Hematopoietic multipotent progenitor cell (in vitro differentiated cells): ENCODE measurements around the gene CES2. TPM values are rescaled to one million over a fixed set of nuclear protein-coding genes. Genes with fewer than 3 reads are reported as not detected.

ENCODE experiments used
- DNase-seq, 3 donors: peaks; one replicate each; pipeline ENCODE4 v3.0.0-alpha.2; 2011 to 2015; ENCODE audit warnings: low read depth in 2 of 3, low spot score in 2 of 3
- total RNA-seq: library from RNA; depleted of rRNA; stranded (reverse); fragments of >200 nt; gene quantifications from one replicate; pipeline ENCODE4 v1.2.3, GENCODE V29; 2012

CES2 gene
- total RNA-seq, 1 donor, result 48.2 TPM

GRCh38 chr16:66902648-66903543 lies 32.4 kb upstream of the CES2 start:
- no peak for DNase-seq

DNA sequence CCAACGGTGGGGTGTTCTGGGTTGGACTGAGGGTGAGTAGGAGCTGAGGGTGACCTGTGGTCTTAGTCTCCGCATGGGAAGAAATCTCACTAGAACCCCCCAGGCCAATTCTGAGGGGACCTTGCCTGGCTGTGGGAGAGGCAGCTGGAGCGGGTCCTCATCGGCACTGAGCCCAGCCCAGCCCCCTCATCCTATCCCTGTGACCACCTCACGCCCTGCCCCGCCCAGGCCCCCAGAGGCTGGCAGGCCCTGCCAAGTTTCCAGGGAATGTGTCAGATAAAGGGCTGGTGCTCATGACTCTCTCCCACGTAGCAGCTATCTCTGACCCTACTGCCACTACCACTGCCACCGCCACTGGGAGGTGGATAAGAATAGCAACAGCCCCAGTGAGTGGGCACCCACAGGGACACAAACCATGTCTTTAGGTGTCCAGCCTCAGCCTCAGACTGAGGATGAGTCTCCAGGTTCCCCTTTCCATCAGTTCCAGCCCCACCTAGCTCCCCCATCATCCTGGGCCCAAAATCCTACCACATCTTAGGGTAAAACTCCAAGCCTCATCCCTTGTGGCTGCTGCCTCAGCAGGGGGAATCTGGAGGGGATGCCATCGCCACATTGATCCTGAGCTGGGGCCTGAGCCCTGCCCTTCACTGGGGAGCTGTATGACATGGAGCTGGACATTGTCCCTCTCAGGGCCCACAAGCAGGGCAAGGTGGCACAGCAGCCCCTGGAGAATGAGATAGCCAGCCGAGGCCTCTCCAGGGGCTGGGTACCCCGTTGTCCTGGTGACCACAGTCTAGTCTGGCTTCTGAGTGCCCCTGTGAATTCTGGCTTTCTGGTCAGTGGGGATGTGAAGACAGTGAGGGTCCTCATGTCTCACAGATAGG lies 31.5 kb upstream of the CES2 start:
- no peak for DNase-seq

DNA sequence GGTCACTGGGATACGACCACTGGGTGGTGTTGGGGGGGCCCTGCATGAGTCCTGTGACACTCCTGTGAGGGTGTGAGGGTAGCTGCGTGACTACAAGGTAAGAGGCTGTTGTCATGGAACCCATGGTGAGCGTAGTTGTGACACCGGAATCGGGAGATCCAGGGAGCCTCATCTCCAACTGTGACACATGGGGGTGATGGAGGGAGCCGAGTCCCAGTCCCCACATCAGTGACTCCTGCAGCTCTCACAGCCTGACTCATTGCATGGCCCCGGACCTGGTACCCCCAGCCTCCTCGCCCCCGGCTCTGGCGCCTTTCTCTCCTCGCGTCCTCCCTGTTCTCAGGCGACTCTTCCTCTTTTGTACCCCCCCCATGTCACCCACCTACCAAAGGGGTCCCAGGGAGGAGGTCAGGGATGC lies 30.9 kb upstream of the CES2 start:
- no peak for DNase-seq

DNA sequence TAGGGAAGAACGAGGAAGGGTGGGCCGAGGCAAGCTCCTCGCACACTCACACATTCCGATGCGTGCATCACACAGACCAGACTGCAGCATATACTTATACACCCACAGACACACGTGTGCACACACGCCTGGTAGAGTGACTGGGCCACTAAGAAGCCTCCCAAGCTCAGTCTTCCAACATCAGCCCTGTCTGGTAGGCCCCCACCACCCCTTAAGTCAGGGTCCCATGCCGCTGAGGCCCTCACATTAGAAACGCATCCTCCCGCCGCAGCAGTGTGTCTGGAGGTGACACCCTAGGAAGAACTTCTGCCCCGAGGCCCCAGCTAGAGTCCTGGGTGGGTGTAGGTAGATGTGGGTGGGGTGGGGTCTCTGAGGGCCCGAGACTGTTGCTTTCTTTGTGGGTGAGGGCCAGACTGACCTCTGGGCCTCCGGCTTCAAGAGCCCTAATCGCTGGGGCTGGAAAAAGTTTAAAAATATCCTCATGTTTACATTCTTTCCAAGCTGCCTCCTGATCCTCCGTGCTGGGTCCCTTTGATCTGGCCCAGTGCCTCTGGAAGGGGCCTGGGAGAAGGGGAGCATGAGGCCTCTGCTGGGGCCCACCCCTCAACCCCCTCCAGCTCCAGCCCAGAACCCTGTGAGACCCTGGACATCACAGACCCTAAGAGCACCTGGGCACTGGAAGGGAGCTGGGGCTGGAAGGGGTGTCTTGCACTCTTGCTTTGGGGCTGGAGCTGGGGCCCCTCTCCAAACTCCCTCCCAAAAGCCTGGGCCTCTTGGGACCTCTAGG lies 30.3 kb upstream of the CES2 start:
- DNase-seq, result no peak

GRCh38 chr16:66905633-66906539 lies 29.4 kb upstream of the CES2 start:
- DNase-seq, result no peak

DNA sequence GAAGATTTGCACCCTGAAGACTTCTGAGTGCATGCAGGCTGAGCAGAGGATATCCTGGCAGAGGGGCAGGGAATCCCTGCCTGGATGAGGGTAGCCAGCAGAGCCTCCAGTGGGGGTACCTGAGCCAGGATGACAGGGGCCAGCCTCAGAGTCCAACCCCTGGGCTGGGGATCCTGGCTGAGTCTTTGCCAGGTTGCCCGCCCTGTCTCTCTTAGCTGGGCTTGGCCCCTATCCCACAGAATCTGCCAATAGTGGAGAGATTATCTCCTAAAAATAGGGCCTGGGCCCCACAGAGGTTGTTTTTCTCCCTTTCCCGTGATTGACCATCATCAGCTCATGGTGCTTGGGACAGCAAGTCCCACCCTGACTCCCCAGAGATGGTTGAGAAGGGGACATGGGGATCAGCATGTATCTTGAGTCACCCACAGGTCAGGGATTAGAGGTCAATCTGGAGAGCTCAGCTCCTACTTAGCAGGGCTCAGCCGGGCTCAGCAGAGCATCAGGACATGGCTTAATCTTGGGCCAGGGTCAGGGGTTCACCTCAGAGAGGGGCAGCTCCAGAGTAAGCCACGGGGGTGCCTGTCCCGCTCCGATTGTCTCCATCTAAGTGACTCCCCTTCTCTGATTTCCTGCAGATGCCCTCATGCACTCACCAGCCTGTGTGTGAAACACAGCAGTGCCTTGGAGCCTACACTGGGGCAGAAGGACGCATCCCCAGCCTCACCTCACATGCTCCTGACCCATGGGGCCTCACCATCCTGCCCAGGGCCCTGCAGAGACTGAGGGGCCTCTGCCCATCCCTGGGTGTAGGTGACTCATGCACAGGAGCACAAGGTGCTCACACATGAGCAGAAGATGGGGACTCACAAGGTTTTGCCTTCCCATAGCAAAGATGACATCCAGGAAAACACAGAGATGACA lies 28.1 kb upstream of the CES2 start:
- no peak for DNase-seq

- no peak for DNase-seq
Measured at GRCh38 chr16:66908116-66908515, 27.2 kb upstream of the CES2 start.

- DNase-seq, result no peak
Measured at GRCh38 chr16:66908762-66909559, 26.4 kb upstream of the CES2 start.

DNA sequence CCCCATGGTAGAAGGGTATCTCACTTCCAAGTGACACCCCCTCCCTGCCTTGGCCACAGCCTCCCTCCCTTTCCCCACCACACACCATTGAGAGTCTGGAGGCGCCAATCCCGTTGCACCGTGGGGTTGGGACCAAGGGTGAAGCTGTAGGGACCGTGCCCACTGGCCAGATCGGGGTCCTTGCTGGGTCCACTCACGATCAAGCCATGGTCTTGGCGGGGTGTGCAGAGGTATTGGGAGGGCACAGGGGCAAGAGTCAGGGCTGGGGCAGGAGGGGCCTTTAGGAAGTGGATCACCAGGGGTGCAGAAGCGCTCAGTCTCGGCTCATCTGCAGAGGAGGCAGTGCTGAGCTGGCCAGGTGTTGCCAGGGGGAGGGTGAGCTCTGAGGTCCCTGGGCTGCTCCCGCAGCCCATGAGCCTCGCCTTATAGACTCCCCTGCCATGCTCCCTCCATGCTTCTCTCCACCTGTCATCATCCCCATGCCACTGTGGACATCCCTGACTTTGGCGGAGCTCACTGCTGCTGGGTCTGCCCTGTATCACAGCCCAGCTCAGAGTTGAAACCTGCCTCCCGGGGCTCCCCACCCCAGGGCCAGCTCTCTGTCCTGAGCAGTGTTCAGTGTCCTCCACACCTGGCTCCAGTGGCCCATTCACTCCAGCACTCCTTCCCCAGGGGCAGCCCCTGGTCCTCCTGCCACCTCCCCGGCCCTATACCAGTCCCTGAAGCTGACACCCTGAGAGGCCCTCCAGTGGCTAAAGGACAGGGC lies 25.0 kb upstream of the CES2 start:
- DNase-seq, result no peak

- DNase-seq, result no peak
Measured at GRCh38 chr16:66911112-66911511, 24.2 kb upstream of the CES2 start.

DNA sequence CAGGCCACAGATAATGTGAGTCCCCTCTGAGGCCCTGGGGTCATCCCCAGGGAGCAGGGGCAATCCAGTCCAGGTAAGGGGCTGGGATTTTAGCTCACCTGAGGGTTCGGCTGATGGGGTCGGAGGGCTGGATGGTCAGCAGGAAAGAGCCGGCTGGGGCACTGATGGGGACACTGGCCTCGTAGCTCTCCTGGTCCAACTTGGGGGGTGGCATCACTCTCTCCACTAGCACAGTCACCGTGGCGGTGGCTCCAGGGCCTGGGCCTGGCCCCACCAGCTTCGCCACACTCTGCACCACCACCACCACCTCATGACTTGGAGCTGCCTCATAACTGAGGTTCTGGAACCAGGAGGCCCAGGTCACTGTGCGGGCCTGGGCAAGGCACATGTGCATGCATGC lies 23.5 kb upstream of the CES2 start:
- DNase-seq, result no peak

GRCh38 chr16:66913081-66913480 lies 22.2 kb upstream of the CES2 start:
- no peak for DNase-seq

GRCh38 chr16:66913711-66914110 lies 21.6 kb upstream of the CES2 start:
- DNase-seq, result no peak

GRCh38 chr16:66914541-66914940 lies 20.8 kb upstream of the CES2 start:
- no peak for DNase-seq

DNA sequence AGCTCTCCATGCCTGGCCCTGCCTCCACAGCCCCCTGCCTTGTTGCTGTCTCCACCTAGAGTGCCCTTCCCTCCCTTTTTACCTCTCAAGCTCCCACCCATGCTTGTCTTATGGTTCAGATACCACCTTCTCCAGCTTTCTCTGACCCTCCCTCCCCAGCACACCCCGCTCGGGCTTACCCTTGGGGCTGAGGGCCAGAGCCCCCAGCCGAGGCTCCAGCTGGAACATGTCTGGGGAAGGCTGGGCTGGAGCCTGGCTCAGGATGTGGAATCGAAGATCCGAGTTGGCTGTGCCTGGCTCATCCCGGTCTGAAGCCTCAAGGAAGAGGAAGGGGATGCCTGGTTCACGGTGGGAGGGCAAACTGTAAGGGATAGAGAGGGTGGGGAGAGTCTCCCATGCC lies 20.3 kb upstream of the CES2 start:
- DNase-seq, result no peak

DNA sequence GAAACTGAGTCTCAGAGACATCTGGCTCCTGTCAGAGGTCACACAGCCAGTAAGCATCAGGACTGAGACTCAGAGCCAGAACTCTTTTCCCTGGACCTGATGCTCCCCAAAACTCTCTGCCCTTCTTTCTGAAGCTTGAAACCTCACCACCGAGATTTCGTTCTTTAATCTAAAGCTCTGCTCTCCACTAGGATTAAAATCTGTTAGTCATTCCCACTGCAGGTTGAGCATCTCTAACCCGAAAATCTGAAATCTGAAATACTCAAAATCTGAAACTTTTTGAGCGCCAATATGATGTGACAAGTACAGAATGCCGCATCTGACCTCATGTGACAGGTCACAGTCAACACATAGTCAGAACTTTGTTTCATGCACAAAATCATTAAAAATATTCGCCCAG lies 18.8 kb upstream of the CES2 start:
- no peak for DNase-seq

- no peak for DNase-seq
Measured at GRCh38 chr16:66917741-66918140, 17.6 kb upstream of the CES2 start.
